ENCODE data around the gene EEF1A2.

The EEF1A2 gene

DNA sequence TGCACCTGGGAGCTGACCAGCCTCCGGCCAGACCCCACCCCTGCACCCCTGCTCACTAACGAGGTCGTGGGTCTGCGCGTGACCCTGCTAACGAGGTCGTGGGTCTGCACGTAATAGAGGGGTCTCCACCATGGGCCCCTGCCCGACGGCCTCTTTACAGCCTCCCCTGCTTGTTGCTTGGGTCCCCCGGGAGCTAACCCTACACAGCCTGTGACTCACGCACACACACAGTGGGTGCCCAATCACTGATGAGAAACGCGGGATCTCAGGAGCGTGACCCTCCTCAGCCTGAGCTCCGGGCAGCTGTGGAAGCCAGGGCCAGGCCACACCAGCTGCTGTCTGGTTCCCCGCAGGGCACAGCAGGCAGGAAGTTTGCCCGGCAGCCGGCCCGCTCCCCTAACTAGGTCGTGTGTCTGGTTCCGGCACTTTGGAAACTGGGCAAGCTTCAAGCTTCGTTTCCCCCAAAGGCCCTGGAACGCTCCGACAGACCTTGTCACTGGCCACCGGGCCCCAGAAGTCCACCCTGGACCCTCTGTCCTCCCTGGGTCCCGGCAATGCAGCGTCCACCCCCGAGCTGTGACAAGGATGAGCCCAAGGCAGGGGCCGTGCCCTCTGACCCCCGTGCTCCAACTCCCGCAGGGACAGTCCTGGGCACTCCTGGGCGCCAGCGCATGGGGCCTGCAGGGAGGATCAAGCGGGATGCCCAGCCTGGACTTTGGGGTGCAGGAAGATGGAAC is 37.5 kb upstream of the EEF1A2 start:
- peak; percentile 71 for DNase-seq

GRCh38 chr20:63534831-63535651 is 36.2 kb upstream of the EEF1A2 start:
- peak; percentile 46 for DNase-seq

DNA sequence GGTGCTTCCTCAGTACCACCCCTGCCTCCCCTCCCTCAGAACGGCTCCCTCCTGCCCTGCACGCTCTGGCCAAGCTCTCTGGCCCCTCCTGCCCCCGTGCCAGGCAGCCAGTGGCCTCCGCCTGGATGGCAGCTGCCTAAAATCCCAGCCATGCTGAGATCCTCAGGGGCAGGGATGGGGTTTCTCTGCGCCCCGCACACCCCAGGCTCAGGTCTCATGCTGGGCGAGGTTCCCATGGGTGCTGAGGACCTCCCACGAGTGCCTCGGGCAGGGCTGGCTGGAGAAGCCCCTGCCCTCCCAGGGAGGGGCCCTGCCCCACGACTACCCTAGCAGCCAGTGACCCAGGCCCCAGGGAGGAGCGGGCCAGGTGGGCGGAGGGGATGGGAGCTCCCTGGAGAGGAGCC is 35.5 kb upstream of the EEF1A2 start:
- DNase-seq = no peak

GRCh38 chr20:63533871-63534393 is 35.0 kb upstream of the EEF1A2 start:
- DNase-seq = no peak

DNA sequence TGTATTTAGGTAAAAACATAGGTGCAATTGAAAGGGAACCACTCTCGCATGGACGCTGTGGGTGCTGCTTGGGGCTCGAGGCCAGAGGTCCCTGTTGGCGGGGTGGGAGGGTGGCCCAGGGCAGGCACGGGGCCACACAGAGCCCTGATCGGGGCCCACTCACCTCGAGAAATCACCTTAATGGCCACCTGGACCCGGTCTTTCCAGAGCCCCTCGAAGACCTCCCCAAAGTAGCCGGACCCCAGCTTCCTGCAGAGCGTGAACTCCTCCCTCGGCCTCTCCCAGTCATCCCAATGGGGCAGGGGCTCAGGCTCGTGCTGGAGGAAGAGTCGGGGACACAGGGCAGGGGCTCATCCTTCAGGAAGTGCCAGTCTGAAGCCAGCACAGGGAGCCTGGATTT is 34.5 kb upstream of the EEF1A2 start:
- DNase-seq = no peak

DNA sequence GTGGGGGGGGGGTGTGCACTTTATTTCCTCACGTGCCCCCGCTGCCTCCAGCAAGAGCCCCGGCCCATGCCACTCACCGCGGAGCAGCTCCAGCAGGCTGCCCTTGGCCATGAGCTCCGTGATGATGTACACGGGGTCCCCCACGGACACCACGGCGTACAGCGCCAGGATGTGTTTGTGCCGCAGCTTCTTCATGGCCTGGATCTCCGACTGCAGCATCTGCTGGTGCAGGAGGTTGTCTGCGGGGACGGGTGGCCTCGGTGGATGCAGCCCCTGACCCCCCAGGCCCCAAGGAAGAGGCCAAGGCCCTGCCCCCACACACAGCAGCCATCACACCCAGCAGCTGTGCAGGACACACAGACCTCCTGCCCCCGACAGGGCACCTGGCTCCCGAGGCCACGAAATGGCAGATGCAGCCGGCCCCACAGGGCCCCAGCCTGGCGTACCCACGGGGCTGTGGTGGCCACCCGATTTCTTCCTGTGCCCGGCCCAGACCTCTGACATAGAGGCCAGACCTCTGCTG is 33.6 kb upstream of the EEF1A2 start:
- no peak for DNase-seq

- no peak for DNase-seq
Measured at GRCh38 chr20:63531686-63532448, 33.0 kb upstream of the EEF1A2 start.

DNA sequence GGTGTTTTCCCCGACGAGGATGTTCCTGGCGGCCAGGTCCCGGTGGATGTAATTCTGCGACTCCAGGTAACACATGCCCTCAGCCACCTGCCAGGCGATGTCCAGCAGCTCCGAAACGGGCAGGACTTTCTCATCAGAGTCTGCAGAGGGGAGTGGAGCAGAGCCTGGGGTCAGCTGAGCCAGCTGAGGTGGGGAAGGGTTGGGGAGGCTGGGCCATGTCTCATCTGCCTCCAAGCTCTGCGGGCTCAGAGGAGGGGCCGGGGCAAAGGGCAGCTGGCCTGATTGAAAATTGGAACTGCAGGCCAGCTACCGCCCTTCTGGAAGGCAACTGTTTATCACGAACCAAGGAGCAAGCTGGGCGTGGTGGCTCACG is 31.9 kb upstream of the EEF1A2 start:
- DNase-seq = no peak

DNA sequence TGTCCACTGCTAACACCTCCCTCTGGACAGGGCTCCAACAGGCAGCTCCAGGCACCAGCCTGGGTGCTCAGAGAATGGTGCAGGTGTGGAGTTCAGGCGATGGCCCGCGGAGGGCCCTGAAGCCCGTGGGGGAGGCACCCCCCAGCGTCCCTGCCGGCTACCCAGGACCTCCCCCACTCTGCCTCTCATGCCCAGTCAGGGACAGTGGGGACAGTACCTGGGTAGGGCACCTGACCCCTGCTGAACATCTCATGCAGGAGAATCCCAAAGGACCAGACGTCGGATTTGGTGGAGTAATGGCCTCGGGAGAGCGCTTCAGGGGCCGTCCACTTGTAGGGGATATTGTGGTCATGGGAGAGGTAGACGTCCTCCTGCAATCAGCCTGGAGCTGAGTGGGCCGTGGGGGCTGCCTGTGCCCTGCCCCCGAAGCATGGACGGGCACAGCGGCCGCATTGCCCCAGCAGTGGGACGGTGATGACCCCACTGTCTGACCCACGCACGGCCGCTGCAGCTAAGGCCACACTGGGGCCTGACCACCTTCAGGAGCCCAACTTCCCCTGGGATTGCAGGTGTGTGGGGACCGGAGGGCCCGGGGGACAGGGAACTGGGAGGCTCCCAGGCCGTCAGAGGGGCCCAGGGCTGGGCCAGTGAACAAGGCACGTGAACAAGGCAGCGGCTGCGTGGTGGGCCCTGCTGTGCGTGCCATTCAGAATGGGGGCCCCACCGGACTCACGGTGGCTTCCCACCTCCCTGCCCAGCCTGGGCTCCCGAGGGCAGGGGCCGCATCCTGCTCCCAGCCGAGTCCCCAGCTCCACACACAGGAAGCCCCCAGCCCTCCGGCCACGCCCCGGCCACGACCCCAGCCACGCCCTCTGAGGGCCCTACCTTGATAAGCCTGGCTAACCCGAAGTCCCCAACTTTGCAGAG is 31.2 kb upstream of the EEF1A2 start:
- no peak for DNase-seq

DNA sequence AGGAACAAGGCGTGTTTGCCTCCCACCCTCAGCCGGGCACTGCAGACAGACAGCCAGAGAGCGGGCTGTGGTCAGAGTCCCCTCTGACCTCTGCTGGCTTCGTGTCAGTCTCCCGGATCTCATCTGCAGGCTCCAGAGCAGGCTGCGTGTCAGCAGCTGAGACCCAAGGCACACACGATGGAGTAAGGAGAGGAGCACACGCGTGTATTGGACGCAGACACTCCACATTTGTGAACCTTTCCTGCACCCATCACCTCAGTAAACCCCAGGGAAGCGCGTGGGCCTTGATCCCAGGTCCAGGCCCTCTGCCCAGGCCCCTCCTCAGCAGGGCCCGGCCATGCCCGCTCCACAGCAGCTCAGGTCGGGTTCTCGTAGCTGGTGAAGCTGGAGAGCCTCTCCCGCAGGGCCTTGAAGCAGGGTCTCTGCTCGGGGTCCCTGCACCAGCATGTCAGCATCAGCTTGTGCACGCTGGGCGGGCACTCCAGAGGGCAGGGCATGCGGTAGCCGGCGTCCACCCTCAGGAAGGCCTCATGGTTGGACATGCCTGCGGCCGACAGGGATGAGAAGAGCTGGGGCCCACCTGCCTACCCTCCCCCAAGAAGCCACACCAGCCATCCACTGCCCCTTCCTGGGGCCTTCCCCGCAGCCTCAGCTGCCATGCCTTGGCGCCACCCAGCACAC is 30.4 kb upstream of the EEF1A2 start:
- DNase-seq = no peak

- DNase-seq = no peak
Measured at GRCh38 chr20:63527184-63527583, 28.3 kb upstream of the EEF1A2 start.

- DNase-seq = no peak
Measured at GRCh38 chr20:63525971-63526370, 27.1 kb upstream of the EEF1A2 start.

- no peak for DNase-seq
Measured at GRCh38 chr20:63525185-63525584, 26.3 kb upstream of the EEF1A2 start.

DNA sequence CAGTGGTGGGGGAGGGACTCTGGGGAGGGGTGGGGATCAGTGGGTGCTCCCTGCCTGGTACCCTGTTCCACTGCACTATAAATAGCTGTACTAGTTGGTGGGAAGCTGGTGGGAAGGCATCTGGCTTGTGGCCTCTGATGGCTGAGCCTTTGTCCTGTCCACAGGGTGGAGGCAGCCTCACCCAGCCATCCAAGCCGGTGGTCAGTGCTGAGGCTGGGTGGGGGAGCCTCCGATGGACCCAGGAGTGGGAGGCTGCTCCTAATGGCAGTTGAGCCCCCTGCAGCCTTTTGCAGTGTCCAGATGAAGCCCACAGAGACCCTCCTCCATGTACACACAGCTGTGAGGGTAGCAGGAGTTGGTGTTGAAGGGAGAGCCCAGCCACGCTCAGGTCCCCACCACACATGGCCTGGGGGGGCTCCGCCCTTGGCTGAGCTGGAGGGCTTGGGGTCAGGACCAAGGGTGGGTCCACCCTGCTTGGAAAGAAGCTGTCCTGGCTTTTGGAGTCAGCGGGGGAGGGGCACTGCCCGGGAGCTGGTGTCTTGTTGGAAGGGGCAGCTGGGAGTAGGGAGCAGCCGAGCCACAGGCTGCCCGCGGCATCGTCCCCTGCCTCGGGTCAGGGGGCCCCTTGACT is 24.2 kb upstream of the EEF1A2 start:
- DNase-seq = no peak

DNA sequence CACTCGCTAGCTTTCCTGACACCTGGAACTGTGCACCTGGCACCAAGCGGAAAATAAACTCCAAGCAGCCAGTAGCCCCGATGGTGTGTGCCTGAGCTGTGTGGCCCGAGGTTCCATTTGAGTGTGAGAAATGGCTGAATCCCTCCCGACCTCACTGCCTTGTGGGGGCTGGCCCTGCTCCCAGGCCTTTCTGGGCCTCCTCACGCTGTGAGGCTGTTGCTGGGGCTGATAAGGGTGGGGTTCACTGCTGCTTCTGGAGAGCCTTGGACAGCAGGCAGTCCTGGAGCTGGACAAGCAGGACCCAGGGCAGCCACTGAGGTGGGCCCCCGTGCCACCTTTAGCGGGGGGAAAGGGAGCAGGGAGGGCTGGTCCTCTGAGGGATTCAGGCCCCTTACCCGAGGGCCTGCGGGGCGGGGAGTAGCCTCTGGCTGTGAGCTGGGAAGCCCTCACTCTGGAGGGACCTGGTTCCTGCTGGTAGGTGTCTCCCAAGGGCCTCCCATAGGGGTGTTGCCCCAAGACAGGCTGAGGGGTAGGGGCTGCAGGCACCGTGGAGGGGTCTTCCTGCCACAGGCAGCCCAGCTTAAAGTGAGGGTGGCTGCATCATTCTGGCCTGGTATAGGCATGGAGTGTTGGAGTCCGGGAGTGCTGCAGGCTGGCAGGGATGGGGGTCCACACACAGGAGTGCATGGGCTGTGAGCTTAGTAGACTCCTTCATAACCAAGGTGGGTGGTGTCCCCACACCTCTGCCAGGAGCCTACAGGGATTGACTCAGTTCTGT is 23.4 kb upstream of the EEF1A2 start:
- DNase-seq = no peak

DNA sequence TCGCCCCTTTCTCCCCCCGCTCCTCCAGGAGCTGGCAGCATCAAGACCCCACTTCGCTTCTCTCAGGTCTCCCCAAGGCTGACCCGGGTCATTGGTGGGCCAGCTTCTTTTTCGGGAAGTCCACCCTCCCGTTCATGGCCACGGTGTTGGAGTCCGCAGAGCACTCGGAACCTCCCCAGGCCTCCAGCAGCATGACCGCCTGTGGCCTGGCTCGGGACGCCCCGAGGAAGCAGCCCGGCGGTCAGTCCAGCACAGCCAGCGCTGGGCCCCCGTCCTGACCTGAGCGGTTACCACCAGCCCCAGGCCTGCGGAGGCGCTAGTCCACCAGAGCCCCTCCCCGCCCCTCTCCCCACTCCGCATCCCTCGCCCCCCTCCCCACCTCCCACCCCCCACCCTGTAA is 22.7 kb upstream of the EEF1A2 start:
- DNase-seq = no peak

DNA sequence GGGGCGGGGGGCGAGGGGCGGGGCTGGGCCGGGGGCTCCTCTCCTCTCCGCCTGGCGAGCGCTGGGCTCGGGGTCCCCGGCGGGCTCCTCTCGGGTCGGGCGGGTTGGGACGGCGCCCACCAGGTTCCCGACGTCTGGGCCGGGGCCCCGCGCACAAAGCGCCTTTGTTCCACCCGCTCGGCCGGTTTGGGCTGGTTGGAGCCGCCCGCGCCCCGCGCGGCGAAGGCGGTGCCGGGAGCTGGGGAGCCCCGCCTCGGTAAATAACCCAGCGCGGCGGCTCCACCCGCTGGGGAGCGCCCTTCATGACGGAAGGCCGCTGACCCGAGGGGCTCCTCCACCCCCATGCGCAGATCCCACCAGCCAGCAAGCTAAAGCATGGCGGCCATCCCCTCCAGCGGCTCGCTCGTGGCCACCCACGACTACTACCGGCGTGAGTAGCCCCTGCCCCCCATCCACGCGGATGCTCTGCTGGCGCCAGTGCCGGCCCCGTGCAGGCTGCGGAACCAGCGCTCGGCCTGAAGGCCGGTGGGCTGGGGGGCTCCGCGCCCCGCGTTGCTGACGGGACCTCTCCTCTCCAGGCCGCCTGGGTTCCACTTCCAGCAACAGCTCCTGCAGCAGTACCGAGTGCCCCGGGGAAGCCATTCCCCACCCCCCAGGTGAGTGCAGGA is 22.2 kb upstream of the EEF1A2 start:
- DNase-seq = peak; percentile 74

DNA sequence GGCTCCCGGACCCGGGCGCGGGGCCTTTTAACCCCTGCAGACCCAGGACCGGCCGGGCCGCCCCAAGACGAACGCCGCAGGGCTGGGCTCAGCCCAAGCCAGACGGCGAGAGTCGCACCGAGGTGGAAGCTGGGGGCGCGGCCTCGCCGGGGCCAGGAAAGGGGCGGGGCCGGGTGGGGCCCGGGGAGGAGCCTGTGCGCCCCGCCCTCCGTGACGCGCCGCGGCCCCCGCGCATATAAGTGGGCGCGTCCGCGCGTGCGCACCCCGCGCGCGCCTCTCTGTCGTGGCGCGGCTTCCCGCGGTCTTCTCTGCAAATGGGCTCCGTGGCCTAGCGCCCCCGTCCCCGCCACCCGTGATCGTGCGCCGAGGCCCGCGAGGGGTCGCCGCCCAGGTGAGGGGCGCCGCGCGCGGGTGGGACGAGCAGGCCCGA is 21.6 kb upstream of the EEF1A2 start, which contains the start of gene PPDPF:
Gene PPDPF (plus strand): TSS at position 262 of the 430 bp plus-strand sequence. CDS start 544 bp downstream, outside the sequence.
- DNase-seq = peak; percentile 79
